CD4-positive, CD25-positive, alpha-beta regulatory T cell (primary cell): ENCODE data around the gene WWOX. TPM values are rescaled to one million over a fixed set of nuclear protein-coding genes. Genes with fewer than 3 reads are reported as not detected.

Source experiments
- ATAC-seq, 2 donors: fragments of 150-1000 bp; cut with Tn5 transposase; one replicate each; pipeline ENCODE4 v1.10.0; 2021; ENCODE audit warnings: low read depth in 2 of 2, moderate number of reproducible peaks in 2 of 2, moderate library complexity in 1 of 2
- DNase-seq, 3 donors: peaks; one replicate each; pipeline versions ENCODE4 v3.0.0 to v3.0.0-alpha.2; 2012 to 2022; ENCODE audit warnings: mixed read lengths in 1 of 3
- H3K27ac ChIP-seq: one replicate; pipeline ENCODE4 v1.7.0; 2013; ENCODE audit warnings: mild to moderate bottlenecking, low read length; ENCODE audit not compliant: insufficient read depth, poor library complexity, severe bottlenecking
- H3K27me3 ChIP-seq: one replicate; pipeline ENCODE4 v1.7.0; 2013; ENCODE audit warnings: low read length; ENCODE audit not compliant: control insufficient read depth, insufficient read depth
- H3K36me3 ChIP-seq: one replicate; pipeline ENCODE4 v1.7.0; 2013; ENCODE audit warnings: mild to moderate bottlenecking, low read length, moderate library complexity; ENCODE audit not compliant: control insufficient read depth, insufficient read depth
- H3K4me1 ChIP-seq: 2 replicates; pipeline ENCODE4 v1.7.0; 2013; ENCODE audit warnings: mild to moderate bottlenecking, low read length; ENCODE audit not compliant: insufficient read depth, control insufficient read depth, poor library complexity, severe bottlenecking
- H3K4me3 ChIP-seq: one replicate; pipeline ENCODE4 v1.7.0; 2013; ENCODE audit warnings: low read depth, mild to moderate bottlenecking, low read length, moderate library complexity
- H3K9me3 ChIP-seq, 2 experiments: 1 replicate in 1 of 2; 2 replicates in 1 of 2; pipeline ENCODE4 v1.7.0; 2013; ENCODE audit warnings: low read length in 2 of 2, mild to moderate bottlenecking in 1 of 2, moderate library complexity in 1 of 2; ENCODE audit not compliant: control insufficient read depth in 2 of 2
- H3K27ac Mint-ChIP-seq, 3 donors: one replicate each; pipeline ENCODE4 v1.8.0; 2020 to 2022; ENCODE audit warnings: mild to moderate bottlenecking in 3 of 3, mixed read lengths in 3 of 3, moderate library complexity in 2 of 3
- H3K27me3 Mint-ChIP-seq: one replicate; pipeline ENCODE4 v1.8.0; 2022; ENCODE audit warnings: mild to moderate bottlenecking, mixed read lengths
- H3K36me3 Mint-ChIP-seq: one replicate; pipeline ENCODE4 v1.8.0; 2020; ENCODE audit warnings: mixed read lengths
- H3K4me1 Mint-ChIP-seq, 4 donors: one replicate each; pipeline ENCODE4 v1.8.0; 2020 to 2022; ENCODE audit warnings: mixed read lengths in 4 of 4, mild to moderate bottlenecking in 1 of 4
- H3K4me3 Mint-ChIP-seq, 4 donors: one replicate each; pipeline ENCODE4 v1.8.0; 2020 to 2022; ENCODE audit warnings: mild to moderate bottlenecking in 4 of 4, mixed read lengths in 4 of 4, moderate library complexity in 3 of 4
- H3K9me3 Mint-ChIP-seq, 7 donors: one replicate each; pipeline ENCODE4 v1.8.0; 2020 to 2022; ENCODE audit warnings: mixed read lengths in 7 of 7, mild to moderate bottlenecking in 3 of 7, moderate library complexity in 2 of 7
- polyA plus RNA-seq, 4 donors: library from polyadenylated mRNA; unstranded; fragments of 300-500 nt; fragmentation: Illumina TruSeq; gene quantifications; one replicate each; pipeline ENCODE4 v1.2.3, GENCODE V29; 2021
- total RNA-seq: library from RNA; stranded (reverse); gene quantifications from one replicate; pipeline ENCODE4 v1.2.3, GENCODE V29; 2022

The WWOX gene
- total and polyA plus RNA-seq, 5 donors from 2014 or later, result 10.3 to 18.6 (median 12.8) TPM

GRCh38 chr16:78220571-78220970, 121.1 kb downstream of the WWOX start:
- no peaks in the 10 kb centered on the region for H3K27me3 Mint-ChIP-seq
- H3K9me3 ChIP-seq, result no peaks in the 10 kb centered on the region
- no peak overlapping the region for H3K4me3 ChIP-seq
- H3K36me3 Mint-ChIP-seq, result no peaks in the 10 kb centered on the region
- H3K27ac ChIP-seq, result no peak overlapping the region
- ATAC-seq (no peak), DNase-seq (no peak)
- H3K4me3 Mint-ChIP-seq, result no peak overlapping the region
- no peaks in the 10 kb centered on the region for H3K27me3 ChIP-seq
- H3K27ac Mint-ChIP-seq, result no peak overlapping the region
- H3K4me1 ChIP-seq, result no peaks in the 10 kb centered on the region
- no peaks in the 10 kb centered on the region for H3K36me3 ChIP-seq
- no peaks in the 10 kb centered on the region for H3K9me3 Mint-ChIP-seq
- peaks cover 0 to 10% (median 0%) of the 10 kb centered on the region in 4 donors for H3K4me1 Mint-ChIP-seq

GRCh38 chr16:78221892-78222291, 122.4 kb downstream of the WWOX start:
- Mint-ChIP-seq H3K9me3 (no peaks in the 10 kb centered on the region), H3K27ac (no peak overlapping the region), H3K27me3 (no peaks in the 10 kb centered on the region), H3K36me3 (no peaks in the 10 kb centered on the region), H3K4me1 (peaks cover 0 to 10% (median 0%) of the 10 kb centered on the region in 4 donors), H3K4me3 (no peak overlapping the region)
- DNase-seq (no peak), ATAC-seq (no peak)
- Histone ChIP-seq H3K4me1 (no peaks in the 10 kb centered on the region), H3K27me3 (no peaks in the 10 kb centered on the region), H3K9me3 (no peaks in the 10 kb centered on the region), H3K4me3 (no peak overlapping the region), H3K27ac (no peak overlapping the region), H3K36me3 (no peaks in the 10 kb centered on the region)

- Histone ChIP-seq H3K4me1 (no peaks in the 10 kb centered on the region), H3K27ac (no peak overlapping the region), H3K4me3 (no peak overlapping the region), H3K27me3 (no peaks in the 10 kb centered on the region), H3K9me3 (no peaks in the 10 kb centered on the region), H3K36me3 (no peaks in the 10 kb centered on the region)
- no peaks in the 10 kb centered on the region for H3K27me3 Mint-ChIP-seq
- H3K4me1 Mint-ChIP-seq, result peaks cover 0 to 3% (median 0%) of the 10 kb centered on the region in 4 donors
- H3K27ac Mint-ChIP-seq, result no peak overlapping the region
- ATAC-seq, result no peak
- no peak overlapping the region for H3K4me3 Mint-ChIP-seq
- DNase-seq, result no peak
- no peaks in the 10 kb centered on the region for H3K36me3 Mint-ChIP-seq
- no peaks in the 10 kb centered on the region for H3K9me3 Mint-ChIP-seq
Observed at GRCh38 chr16:78224342-78224741, 124.9 kb downstream of the WWOX start.

- Histone ChIP-seq H3K4me1 (no peaks in the 10 kb centered on the region), H3K27me3 (no peaks in the 10 kb centered on the region), H3K9me3 (no peaks in the 10 kb centered on the region), H3K27ac (no peak overlapping the region), H3K36me3 (no peaks in the 10 kb centered on the region), H3K4me3 (no peak overlapping the region)
- H3K36me3 Mint-ChIP-seq, result no peaks in the 10 kb centered on the region
- no peak for ATAC-seq
- H3K27me3 Mint-ChIP-seq, result no peaks in the 10 kb centered on the region
- H3K9me3 Mint-ChIP-seq, result no peaks in the 10 kb centered on the region
- H3K27ac Mint-ChIP-seq, result no peak overlapping the region
- H3K4me1 Mint-ChIP-seq, result no peaks in the 10 kb centered on the region
- no peak overlapping the region for H3K4me3 Mint-ChIP-seq
- DNase-seq, result no peak
Observed at GRCh38 chr16:78225919-78226318, 126.5 kb downstream of the WWOX start.

GRCh38 chr16:78227855-78228254, 128.4 kb downstream of the WWOX start:
- no peaks in the 10 kb centered on the region for H3K4me1 Mint-ChIP-seq
- H3K27ac ChIP-seq, result no peak overlapping the region
- no peak overlapping the region for H3K4me3 Mint-ChIP-seq
- no peak overlapping the region for H3K27ac Mint-ChIP-seq
- H3K36me3 Mint-ChIP-seq, result no peaks in the 10 kb centered on the region
- no peaks in the 10 kb centered on the region for H3K9me3 ChIP-seq
- H3K4me3 ChIP-seq, result no peak overlapping the region
- no peaks in the 10 kb centered on the region for H3K4me1 ChIP-seq
- DNase-seq (no peak), ATAC-seq (no peak)
- H3K27me3 ChIP-seq, result no peaks in the 10 kb centered on the region
- H3K36me3 ChIP-seq, result no peaks in the 10 kb centered on the region
- H3K27me3 Mint-ChIP-seq, result no peaks in the 10 kb centered on the region
- no peaks in the 10 kb centered on the region for H3K9me3 Mint-ChIP-seq

- Mint-ChIP-seq H3K4me1 (no peaks in the 10 kb centered on the region), H3K4me3 (no peak overlapping the region), H3K27ac (no peak overlapping the region), H3K36me3 (no peaks in the 10 kb centered on the region), H3K9me3 (no peaks in the 10 kb centered on the region), H3K27me3 (no peaks in the 10 kb centered on the region)
- Histone ChIP-seq H3K36me3 (no peaks in the 10 kb centered on the region), H3K27me3 (no peaks in the 10 kb centered on the region), H3K9me3 (no peaks in the 10 kb centered on the region), H3K4me3 (no peak overlapping the region), H3K27ac (no peak overlapping the region), H3K4me1 (no peaks in the 10 kb centered on the region)
- no peak for ATAC-seq
- no peak for DNase-seq
Observed at GRCh38 chr16:78228704-78229103, 129.2 kb downstream of the WWOX start.

- ATAC-seq, result no peak
Observed at GRCh38 chr16:78230832-78231231, 131.4 kb downstream of the WWOX start.

GRCh38 chr16:78235168-78235800, 135.8 kb downstream of the WWOX start:
- no peaks in the 10 kb centered on the region for H3K9me3 ChIP-seq
- no peaks in the 10 kb centered on the region for H3K27me3 ChIP-seq
- H3K27ac Mint-ChIP-seq, result peak overlapping the region in 1 of 3 donors; percentile 23
- H3K4me3 ChIP-seq, result no peak overlapping the region
- H3K36me3 Mint-ChIP-seq, result no peaks in the 10 kb centered on the region
- peak; percentile 66 to 78 for ATAC-seq
- peaks cover 3% of the 10 kb centered on the region for H3K4me1 ChIP-seq
- peaks cover 0 to 2% (median under 1%) of the 10 kb centered on the region in 4 donors for H3K4me1 Mint-ChIP-seq
- H3K27me3 Mint-ChIP-seq, result no peaks in the 10 kb centered on the region
- no peak overlapping the region for H3K4me3 Mint-ChIP-seq
- no peaks in the 10 kb centered on the region for H3K36me3 ChIP-seq
- DNase-seq, result peak; percentile 27 to 77 (median 54)
- H3K9me3 Mint-ChIP-seq, result no peaks in the 10 kb centered on the region
- no peak overlapping the region for H3K27ac ChIP-seq

More at GRCh38 chr16:78230832-78231231, 131.4 kb downstream of the WWOX start:
- peaks cover 0 to 2% (median under 1%) of the 10 kb centered on the region in 4 donors for H3K4me1 Mint-ChIP-seq
- Histone ChIP-seq H3K27ac (no peak overlapping the region), H3K4me3 (no peak overlapping the region), H3K27me3 (no peaks in the 10 kb centered on the region), H3K4me1 (peaks cover 3% of the 10 kb centered on the region), H3K9me3 (no peaks in the 10 kb centered on the region), H3K36me3 (no peaks in the 10 kb centered on the region)
- H3K9me3 Mint-ChIP-seq, result no peaks in the 10 kb centered on the region
- H3K36me3 Mint-ChIP-seq, result no peaks in the 10 kb centered on the region
- no peak for DNase-seq
- no peak overlapping the region for H3K4me3 Mint-ChIP-seq
- H3K27me3 Mint-ChIP-seq, result no peaks in the 10 kb centered on the region
- no peak overlapping the region for H3K27ac Mint-ChIP-seq
